DLD1 (cell line): Measurements from ENCODE around the gene TNFSF11.
"Not testable (repeated sequence)": the region's sequence is repeated elsewhere in the genome, so short reads cannot be mapped to it uniquely, and the experiment has no call there.

Experiments used
- in situ Hi-C: cut with HindIII; loops from 2 replicates; pipeline ENCODE4 v1.10.0; 2017; ENCODE audit warnings: low sequenced_read_pairs

Gene TNFSF11

GRCh38 chr13:42559573-42560218, 14.3 kb upstream of the TNFSF11 start:
- in situ Hi-C loops: not testable (repeated sequence)

GRCh38 chr13:42560320-42560719, 13.6 kb upstream of the TNFSF11 start:
- in situ Hi-C loops: not testable (repeated sequence)

GRCh38 chr13:42561752-42562467, 12.0 kb upstream of the TNFSF11 start:
- in situ Hi-C loops: no loop called here

GRCh38 chr13:42567906-42568305, 6.0 kb upstream of the TNFSF11 start:
- in situ Hi-C loops: no loop called here

GRCh38 chr13:42569576-42570344, 4.2 kb upstream of the TNFSF11 start:
- in situ Hi-C loops: no loop called here

GRCh38 chr13:42571895-42572294, 2.1 kb upstream of the TNFSF11 start:
- in situ Hi-C loops: no loop called here

GRCh38 chr13:42574435-42575311, 721 bp downstream of the TNFSF11 start:
- in situ Hi-C loops: no loop called here

GRCh38 chr13:42575938-42576337, 2.0 kb downstream of the TNFSF11 start:
- in situ Hi-C loops: no loop called here

GRCh38 chr13:42577538-42577937, 3.6 kb downstream of the TNFSF11 start:
- in situ Hi-C loops: no loop called here

- in situ Hi-C loops: loop anchor here (5.0 kb wide), 1 partner anchor 82 kb away; no protein-coding TSS in a partner anchor
Measured at GRCh38 chr13:42580644-42581043, 6.7 kb downstream of the TNFSF11 start.

- in situ Hi-C loops: loop anchor here (5.0 kb wide), 1 partner anchor 81 kb away; no protein-coding TSS in a partner anchor
Measured at GRCh38 chr13:42581427-42581826, 7.5 kb downstream of the TNFSF11 start.

- in situ Hi-C loops: no loop called here
Measured at GRCh38 chr13:42591602-42592001, 17.6 kb downstream of the TNFSF11 start.

GRCh38 chr13:42592915-42593900, 19.3 kb downstream of the TNFSF11 start:
- in situ Hi-C loops: no loop called here

- in situ Hi-C loops: no loop called here
Measured at GRCh38 chr13:42594481-42595252, 20.7 kb downstream of the TNFSF11 start.

- in situ Hi-C loops: no loop called here
Measured at GRCh38 chr13:42595253-42595571, 21.3 kb downstream of the TNFSF11 start.

GRCh38 chr13:42597505-42597904, 23.6 kb downstream of the TNFSF11 start:
- in situ Hi-C loops: no loop called here

GRCh38 chr13:42600943-42601342, 27.0 kb downstream of the TNFSF11 start:
- in situ Hi-C loops: no loop called here

GRCh38 chr13:42602906-42603305, 29.0 kb downstream of the TNFSF11 start:
- in situ Hi-C loops: no loop called here

GRCh38 chr13:42603571-42603970, 29.6 kb downstream of the TNFSF11 start:
- in situ Hi-C loops: no loop called here
